ENCODE results near the gene MACROD2. TPM values are rescaled to one million over a fixed set of nuclear protein-coding genes. Genes with fewer than 3 reads are reported as not detected.
"Not testable (repeated sequence)": the region's sequence is repeated elsewhere in the genome, so short reads cannot be mapped to it uniquely, and the experiment has no call there.

MACROD2 gene
- total RNA-seq, 1 donor from 2014 or later: 1.6 TPM

GRCh38 chr20:15328084-15328483, 1332.8 kb downstream of the MACROD2 start:
- intact Hi-C loops (cut with DNase I): no loop called here
- no peak for DNase-seq (ENCODE audit: low spot score)

- no peak for DNase-seq (ENCODE audit: low spot score)
- intact Hi-C loops (cut with DNase I): no loop called here
Measured at GRCh38 chr20:15332711-15333160, 1337.4 kb downstream of the MACROD2 start.

- intact Hi-C loops (cut with DNase I): no loop called here
- DNase-seq (ENCODE audit: low spot score): no peak
Measured at GRCh38 chr20:15333170-15333569, 1337.9 kb downstream of the MACROD2 start.

GRCh38 chr20:15336011-15336410, 1340.7 kb downstream of the MACROD2 start:
- no peak for DNase-seq (ENCODE audit: low spot score)
- intact Hi-C loops (cut with DNase I): no loop called here

GRCh38 chr20:15336536-15336935, 1341.2 kb downstream of the MACROD2 start:
- no peak for DNase-seq (ENCODE audit: low spot score)
- intact Hi-C loops (cut with DNase I): no loop called here

GRCh38 chr20:15339264-15339663, 1343.9 kb downstream of the MACROD2 start:
- no peak for DNase-seq (ENCODE audit: low spot score)
- intact Hi-C loops (cut with DNase I): no loop called here

GRCh38 chr20:15342991-15343523, 1347.7 kb downstream of the MACROD2 start:
- no peak for DNase-seq (ENCODE audit: low spot score)
- intact Hi-C loops (cut with DNase I): no loop called here

GRCh38 chr20:15345287-15345686, 1350.0 kb downstream of the MACROD2 start:
- no peak for DNase-seq (ENCODE audit: low spot score)
- intact Hi-C loops (cut with DNase I): no loop called here

GRCh38 chr20:15346657-15347280, 1351.5 kb downstream of the MACROD2 start:
- intact Hi-C loops (cut with DNase I): no loop called here
- no peak for DNase-seq (ENCODE audit: low spot score)

- intact Hi-C loops (cut with DNase I): no loop called here
- no peak for DNase-seq (ENCODE audit: low spot score)
Measured at GRCh38 chr20:15359056-15359455, 1363.7 kb downstream of the MACROD2 start.

GRCh38 chr20:15362849-15363248, 1367.5 kb downstream of the MACROD2 start:
- no peak for DNase-seq (ENCODE audit: low spot score)
- intact Hi-C loops (cut with DNase I): no loop called here

GRCh38 chr20:15364781-15365180, 1369.5 kb downstream of the MACROD2 start:
- intact Hi-C loops (cut with DNase I): no loop called here
- DNase-seq (ENCODE audit: low spot score): no peak

GRCh38 chr20:15370370-15370769, 1375.1 kb downstream of the MACROD2 start:
- intact Hi-C loops (cut with DNase I): no loop called here
- no peak for DNase-seq (ENCODE audit: low spot score)

- intact Hi-C loops (cut with DNase I): no loop called here
- DNase-seq (ENCODE audit: low spot score): no peak
Measured at GRCh38 chr20:15374682-15375081, 1379.4 kb downstream of the MACROD2 start.

GRCh38 chr20:15375836-15376235, 1380.5 kb downstream of the MACROD2 start:
- intact Hi-C loops (cut with DNase I): no loop called here
- no peak for DNase-seq (ENCODE audit: low spot score)

- DNase-seq (ENCODE audit: low spot score); intact Hi-C loops (cut with DNase I): not testable (repeated sequence)
Measured at GRCh38 chr20:15377603-15378002, 1382.3 kb downstream of the MACROD2 start.

- intact Hi-C loops (cut with DNase I): no loop called here
- DNase-seq (ENCODE audit: low spot score): no peak
Measured at GRCh38 chr20:15378151-15378550, 1382.8 kb downstream of the MACROD2 start.

GRCh38 chr20:15379681-15380296, 1384.5 kb downstream of the MACROD2 start:
- intact Hi-C loops (cut with DNase I): no loop called here
- DNase-seq (ENCODE audit: low spot score): no peak

- DNase-seq (ENCODE audit: low spot score): no peak
- intact Hi-C loops (cut with DNase I): no loop called here
Measured at GRCh38 chr20:15380770-15381169, 1385.5 kb downstream of the MACROD2 start.

GRCh38 chr20:15387228-15387627, 1391.9 kb downstream of the MACROD2 start:
- intact Hi-C loops (cut with DNase I): no loop called here
- DNase-seq (ENCODE audit: low spot score): no peak

GRCh38 chr20:15395457-15395856, 1400.1 kb downstream of the MACROD2 start:
- DNase-seq (ENCODE audit: low spot score): no peak
- intact Hi-C loops (cut with DNase I): no loop called here
